Neural cell (in vitro differentiated cells): ENCODE results near the gene RPS6KA2. TPM values are rescaled to one million over a fixed set of nuclear protein-coding genes. Genes with fewer than 3 reads are reported as not detected.

Experiments used
- H2AFZ ChIP-seq: fragments of 200-600, 300-800 bp; sonication (generic), shearing (Covaris generic); 2 replicates; pipeline ENCODE4 v1.6.0; 2014; ENCODE audit warnings: low read depth, mild to moderate bottlenecking, antibody characterized with exemption, low read length, moderate library complexity
- H3F3A ChIP-seq: fragments of 200-600 bp; shearing (Covaris generic); 2 replicates; pipeline ENCODE4 v1.6.1; 2016; ENCODE audit warnings: mild to moderate bottlenecking, moderate library complexity, mixed read lengths, antibody characterized with exemption, low read length; ENCODE audit not compliant: insufficient read depth, poor library complexity, severe bottlenecking
- H3K27ac ChIP-seq: fragments of 200-600, 300-800 bp; sonication (generic), shearing (Covaris generic); 2 replicates; pipeline ENCODE4 v1.5.1; 2014; ENCODE audit warnings: mild to moderate bottlenecking, low read length, moderate library complexity
- H3K27me3 ChIP-seq: fragments of 300-800, 200-600 bp; sonication (generic), shearing (Covaris generic); 2 replicates; pipeline ENCODE4 v1.6.0; 2014; ENCODE audit warnings: mild to moderate bottlenecking, low read depth, low read length, moderate library complexity; ENCODE audit not compliant: insufficient read depth
- H3K36me3 ChIP-seq: fragments of 300-800, 200-600 bp; sonication (generic), shearing (Covaris generic); 2 replicates; pipeline ENCODE4 v1.5.1; 2014; ENCODE audit warnings: mild to moderate bottlenecking, antibody characterized with exemption, low read length, moderate library complexity; ENCODE audit not compliant: insufficient read depth
- H3K4me2 ChIP-seq: fragments of 300-800, 200-600 bp; sonication (generic), shearing (Covaris generic); 2 replicates; pipeline ENCODE4 v1.6.0; 2014; ENCODE audit warnings: mild to moderate bottlenecking, low read length
- H3K4me3 ChIP-seq: fragments of 300-800, 200-600 bp; sonication (generic), shearing (Covaris generic); 2 replicates; pipeline ENCODE4 v1.5.1; 2014; ENCODE audit warnings: mild to moderate bottlenecking, low read length, moderate library complexity
- H3K79me2 ChIP-seq: fragments of 200-600 bp; shearing (Covaris generic); replicated peaks from 2 replicates; pipeline ENCODE4 v1.6.0; 2014; ENCODE audit warnings: mild to moderate bottlenecking, low read length, moderate library complexity; ENCODE audit not compliant: insufficient read depth
- H3K9ac ChIP-seq: fragments of 300-800, 200-600 bp; sonication (generic), shearing (Covaris generic); 2 replicates; pipeline ENCODE4 v1.6.1; 2016; ENCODE audit warnings: mild to moderate bottlenecking, low read length, mixed read lengths
- H3K9me2 ChIP-seq: fragments of 200-600 bp; shearing (Covaris generic); 2 replicates; pipeline ENCODE4 v1.6.1; 2016; ENCODE audit warnings: mild to moderate bottlenecking, low read length, mixed read lengths; ENCODE audit not compliant: insufficient read depth
- H3K9me3 ChIP-seq: fragments of 200-600, 300-800 bp; sonication (generic), shearing (Covaris generic); 2 replicates; pipeline ENCODE4 v1.6.1; 2016; ENCODE audit warnings: mild to moderate bottlenecking, mixed run types, low read length, moderate library complexity, mixed read lengths
- H4K20me1 ChIP-seq: fragments of 200-600 bp; shearing (Covaris generic); 2 replicates; pipeline ENCODE4 v1.6.1; 2016; ENCODE audit warnings: mild to moderate bottlenecking, mixed run types; ENCODE audit not compliant: insufficient read depth
- EP300 ChIP-seq: fragments of 450-650 bp; conservative IDR thresholded peaks from 2 replicates; pipeline ENCODE4 v1.6.1; 2014; ENCODE audit warnings: antibody characterized with exemption, mild to moderate bottlenecking, moderate library complexity; ENCODE audit not compliant: poor library complexity, severe bottlenecking
- EZH2 ChIP-seq: fragments of 200-600, 300-800 bp; shearing (Covaris generic), sonication (generic); IDR thresholded peaks from 2 replicates; pipeline ENCODE4 v1.6.1; 2014; ENCODE audit warnings: antibody characterized with exemption, low read length, borderline replicate concordance, mild to moderate bottlenecking; ENCODE audit not compliant: insufficient read depth, poor library complexity, severe bottlenecking
- MXI1 ChIP-seq: fragments of 450-650 bp; conservative IDR thresholded peaks from 2 replicates; pipeline ENCODE4 v1.6.1; 2014; ENCODE audit warnings: antibody characterized with exemption, mild to moderate bottlenecking; ENCODE audit not compliant: poor library complexity, severe bottlenecking
- RAD21 ChIP-seq: fragments of 450-650 bp; conservative IDR thresholded peaks from 2 replicates; pipeline ENCODE4 v1.6.1; 2014; ENCODE audit warnings: antibody characterized with exemption, mild to moderate bottlenecking, moderate library complexity
- SMC3 ChIP-seq: fragments of 450-650 bp; conservative IDR thresholded peaks from 2 replicates; pipeline ENCODE4 v1.6.1; 2014; ENCODE audit warnings: antibody characterized with exemption, mild to moderate bottlenecking, moderate library complexity; ENCODE audit not compliant: poor library complexity
- TAF1 ChIP-seq: IDR thresholded peaks from 2 replicates; pipeline ENCODE4 v1.6.1; 2012; ENCODE audit warnings: low read depth
- polyA plus RNA-seq: library from polyadenylated mRNA; depleted of rRNA; stranded (reverse); fragments of >200 nt; gene quantifications from 2 replicates; pipeline ENCODE4 v1.2.3, GENCODE V29; 2014
- TF ChIP-seq, protein P1 (sequence below): fragments of 450-650 bp; IDR thresholded peaks from 2 replicates; pipeline ENCODE4 v1.5.1; 2014; ENCODE audit warnings: antibody characterized with exemption, mild to moderate bottlenecking, moderate library complexity; ENCODE audit not compliant: poor library complexity, severe bottlenecking
- TF ChIP-seq, protein P2 (sequence below): IDR thresholded peaks from 2 replicates; pipeline ENCODE4 v1.6.1; 2012; ENCODE audit warnings: borderline replicate concordance

The RPS6KA2 gene
- polyA plus RNA-seq, 1 donor from 2014 or later: 34.3 TPM

DNA sequence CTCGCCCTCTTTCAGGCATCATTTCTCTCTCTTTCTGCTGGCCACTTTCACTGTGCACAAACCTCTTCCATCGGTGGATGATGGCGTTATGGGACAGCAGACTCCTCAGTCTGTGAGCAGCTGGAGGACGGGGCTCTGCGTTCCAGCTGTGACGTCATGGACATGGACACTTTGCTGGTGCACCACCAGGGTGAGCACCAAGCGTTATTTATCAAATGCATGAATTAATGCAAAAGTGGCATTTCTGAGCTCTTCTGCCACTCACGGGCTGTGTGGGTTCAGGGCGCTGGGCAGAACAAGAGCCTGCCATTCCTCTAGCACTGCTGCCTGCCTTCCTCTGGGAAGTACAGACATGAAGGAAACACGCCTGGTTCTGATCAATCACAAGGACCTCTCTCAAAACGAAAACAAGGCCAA lies 161.4 kb downstream of the RPS6KA2 start:
- no peak overlapping the region for H2AFZ ChIP-seq

DNA sequence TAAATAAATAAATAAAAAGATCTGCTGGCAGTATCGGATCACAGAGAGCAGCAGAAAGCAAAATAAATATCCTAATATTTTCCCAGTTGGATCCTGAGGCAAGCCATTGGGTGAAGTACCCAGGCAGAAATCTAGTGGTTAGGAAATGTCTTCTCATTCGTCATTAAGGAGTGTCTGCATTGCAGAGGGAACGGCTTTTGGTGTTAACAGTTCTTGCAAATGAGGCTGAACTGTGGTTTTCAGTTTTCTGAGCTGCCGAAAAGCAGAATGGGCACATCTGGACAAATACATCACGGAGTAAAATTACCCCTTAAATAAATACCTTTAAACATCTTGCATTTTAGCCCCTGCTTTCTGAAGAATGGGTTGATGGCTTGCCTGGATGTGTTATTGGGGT lies 162.1 kb downstream of the RPS6KA2 start:
- Histone ChIP-seq H3F3A (no peaks in the 10 kb centered on the region), H3K27me3 (no peaks in the 10 kb centered on the region), H3K4me2 (no peak overlapping the region), H3K9me2 (no peaks in the 10 kb centered on the region), H2AFZ (no peak overlapping the region), H3K79me2 (no peaks in the 10 kb centered on the region), H4K20me1 (no peaks in the 10 kb centered on the region), H3K9ac (no peak overlapping the region), H3K4me3 (no peak overlapping the region), H3K9me3 (no peaks in the 10 kb centered on the region), H3K36me3 (no peaks in the 10 kb centered on the region), H3K27ac (no peak overlapping the region)
- TF ChIP-seq SMC3 (no peak), EP300 (no peak)

More for the DNA sequence above, 161.4 kb downstream of the RPS6KA2 start:
- H3K27me3 ChIP-seq: no peaks in the 10 kb centered on the region
- H3K79me2 ChIP-seq: no peaks in the 10 kb centered on the region
- H4K20me1 ChIP-seq: no peaks in the 10 kb centered on the region
- H3F3A ChIP-seq: no peaks in the 10 kb centered on the region
- H3K4me2 ChIP-seq: no peak overlapping the region
- no peak overlapping the region for H3K27ac ChIP-seq
- no peak for TF ChIP-seq RAD21
- TF ChIP-seq EP300: no peak
- TF ChIP-seq MXI1: no peak
- no peak for TF ChIP-seq TAF1
- TF ChIP-seq EZH2: no peak
- TF ChIP-seq, protein P1, sequence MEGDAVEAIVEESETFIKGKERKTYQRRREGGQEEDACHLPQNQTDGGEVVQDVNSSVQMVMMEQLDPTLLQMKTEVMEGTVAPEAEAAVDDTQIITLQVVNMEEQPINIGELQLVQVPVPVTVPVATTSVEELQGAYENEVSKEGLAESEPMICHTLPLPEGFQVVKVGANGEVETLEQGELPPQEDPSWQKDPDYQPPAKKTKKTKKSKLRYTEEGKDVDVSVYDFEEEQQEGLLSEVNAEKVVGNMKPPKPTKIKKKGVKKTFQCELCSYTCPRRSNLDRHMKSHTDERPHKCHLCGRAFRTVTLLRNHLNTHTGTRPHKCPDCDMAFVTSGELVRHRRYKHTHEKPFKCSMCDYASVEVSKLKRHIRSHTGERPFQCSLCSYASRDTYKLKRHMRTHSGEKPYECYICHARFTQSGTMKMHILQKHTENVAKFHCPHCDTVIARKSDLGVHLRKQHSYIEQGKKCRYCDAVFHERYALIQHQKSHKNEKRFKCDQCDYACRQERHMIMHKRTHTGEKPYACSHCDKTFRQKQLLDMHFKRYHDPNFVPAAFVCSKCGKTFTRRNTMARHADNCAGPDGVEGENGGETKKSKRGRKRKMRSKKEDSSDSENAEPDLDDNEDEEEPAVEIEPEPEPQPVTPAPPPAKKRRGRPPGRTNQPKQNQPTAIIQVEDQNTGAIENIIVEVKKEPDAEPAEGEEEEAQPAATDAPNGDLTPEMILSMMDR: no peak
- TF ChIP-seq, protein P2, sequence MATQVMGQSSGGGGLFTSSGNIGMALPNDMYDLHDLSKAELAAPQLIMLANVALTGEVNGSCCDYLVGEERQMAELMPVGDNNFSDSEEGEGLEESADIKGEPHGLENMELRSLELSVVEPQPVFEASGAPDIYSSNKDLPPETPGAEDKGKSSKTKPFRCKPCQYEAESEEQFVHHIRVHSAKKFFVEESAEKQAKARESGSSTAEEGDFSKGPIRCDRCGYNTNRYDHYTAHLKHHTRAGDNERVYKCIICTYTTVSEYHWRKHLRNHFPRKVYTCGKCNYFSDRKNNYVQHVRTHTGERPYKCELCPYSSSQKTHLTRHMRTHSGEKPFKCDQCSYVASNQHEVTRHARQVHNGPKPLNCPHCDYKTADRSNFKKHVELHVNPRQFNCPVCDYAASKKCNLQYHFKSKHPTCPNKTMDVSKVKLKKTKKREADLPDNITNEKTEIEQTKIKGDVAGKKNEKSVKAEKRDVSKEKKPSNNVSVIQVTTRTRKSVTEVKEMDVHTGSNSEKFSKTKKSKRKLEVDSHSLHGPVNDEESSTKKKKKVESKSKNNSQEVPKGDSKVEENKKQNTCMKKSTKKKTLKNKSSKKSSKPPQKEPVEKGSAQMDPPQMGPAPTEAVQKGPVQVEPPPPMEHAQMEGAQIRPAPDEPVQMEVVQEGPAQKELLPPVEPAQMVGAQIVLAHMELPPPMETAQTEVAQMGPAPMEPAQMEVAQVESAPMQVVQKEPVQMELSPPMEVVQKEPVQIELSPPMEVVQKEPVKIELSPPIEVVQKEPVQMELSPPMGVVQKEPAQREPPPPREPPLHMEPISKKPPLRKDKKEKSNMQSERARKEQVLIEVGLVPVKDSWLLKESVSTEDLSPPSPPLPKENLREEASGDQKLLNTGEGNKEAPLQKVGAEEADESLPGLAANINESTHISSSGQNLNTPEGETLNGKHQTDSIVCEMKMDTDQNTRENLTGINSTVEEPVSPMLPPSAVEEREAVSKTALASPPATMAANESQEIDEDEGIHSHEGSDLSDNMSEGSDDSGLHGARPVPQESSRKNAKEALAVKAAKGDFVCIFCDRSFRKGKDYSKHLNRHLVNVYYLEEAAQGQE: no peak
- no peaks in the 10 kb centered on the region for H3K9me3 ChIP-seq
- no peak overlapping the region for H3K4me3 ChIP-seq
- no peak overlapping the region for H3K9ac ChIP-seq
- no peaks in the 10 kb centered on the region for H3K9me2 ChIP-seq
- no peaks in the 10 kb centered on the region for H3K36me3 ChIP-seq
